Measurements from ENCODE around the gene PARD3. TPM values are rescaled to one million over a fixed set of nuclear protein-coding genes. Genes with fewer than 3 reads are reported as not detected.
"Not testable (repeated sequence)": the region's sequence is repeated elsewhere in the genome, so short reads cannot be mapped to it uniquely, and the experiment has no call there.

Gene PARD3
- total RNA-seq, 4 donors from 2014 or later: 115 to 226 (median 141) TPM

GRCh38 chr10:34397324-34397723 is 417.8 kb downstream of the PARD3 start:
- H3K4me3 ChIP-seq: no peak overlapping the region
- 15% methylated on average over 1 of the region's 1 CpG for WGBS
- peaks cover 4% of the 10 kb centered on the region for H3K36me3 ChIP-seq
- H3K27me3 ChIP-seq: no peaks in the 10 kb centered on the region
- H3K9me3 ChIP-seq: no peaks in the 10 kb centered on the region
- DNase-seq (ENCODE audit: low spot score in 2 of 2): no peak
- peaks cover 10% of the 10 kb centered on the region for H3K4me1 ChIP-seq
- H3K27ac ChIP-seq: peak overlapping the region; percentile 24
- TF ChIP-seq CTCF (IDR thresholded peaks at IDR 0.05): no peak
- TF ChIP-seq POLR2AphosphoS5 (IDR thresholded peaks at IDR 0.05): no peak
- no peak for TF ChIP-seq EP300 (IDR thresholded peaks at IDR 0.05)
- no peak for TF ChIP-seq POLR2A (IDR thresholded peaks at IDR 0.05)

GRCh38 chr10:34396663-34397062 is 418.4 kb downstream of the PARD3 start:
- H3K9me3 ChIP-seq: no peaks in the 10 kb centered on the region
- peaks cover 4% of the 10 kb centered on the region for H3K36me3 ChIP-seq
- H3K27ac ChIP-seq: peak overlapping the region; percentile 25
- no peaks in the 10 kb centered on the region for H3K27me3 ChIP-seq
- WGBS: 91% methylated on average over 2 of the region's 2 CpGs
- H3K4me3 ChIP-seq: no peak overlapping the region
- DNase-seq (ENCODE audit: low spot score in 2 of 2): no peak
- H3K4me1 ChIP-seq: peaks cover 10% of the 10 kb centered on the region
- no peak for TF ChIP-seq POLR2A (IDR thresholded peaks at IDR 0.05)
- no peak for TF ChIP-seq CTCF (IDR thresholded peaks at IDR 0.05)
- no peak for TF ChIP-seq POLR2AphosphoS5 (IDR thresholded peaks at IDR 0.05)
- no peak for TF ChIP-seq EP300 (IDR thresholded peaks at IDR 0.05)

GRCh38 chr10:34392641-34393170 is 422.4 kb downstream of the PARD3 start:
- H3K4me3 ChIP-seq: no peak overlapping the region
- TF ChIP-seq POLR2AphosphoS5 (IDR thresholded peaks at IDR 0.05) (no peak), POLR2A (IDR thresholded peaks at IDR 0.05) (no peak), EP300 (IDR thresholded peaks at IDR 0.05) (no peak), CTCF (IDR thresholded peaks at IDR 0.05) (no peak)
- no peaks in the 10 kb centered on the region for H3K9me3 ChIP-seq
- no peak for DNase-seq (ENCODE audit: low spot score in 2 of 2)
- no peak overlapping the region for H3K27ac ChIP-seq
- peaks cover 9% of the 10 kb centered on the region for H3K4me1 ChIP-seq
- peaks cover 4% of the 10 kb centered on the region for H3K36me3 ChIP-seq
- H3K27me3 ChIP-seq: no peaks in the 10 kb centered on the region

- H3K27ac ChIP-seq; H3K27me3 ChIP-seq; H3K36me3 ChIP-seq; DNase-seq (ENCODE audit: low spot score in 2 of 2); H3K9me3 ChIP-seq; H3K4me3 ChIP-seq; H3K4me1 ChIP-seq: not testable (repeated sequence)
- 91% methylated on average over 3 of the region's 3 CpGs for WGBS
These were observed 423.9 kb downstream of the PARD3 start for GRCh38 chr10:34391168-34391567.

- no peaks in the 10 kb centered on the region for H3K4me1 ChIP-seq
- DNase-seq (ENCODE audit: low spot score in 2 of 2): no peak
- H3K27me3 ChIP-seq: no peaks in the 10 kb centered on the region
- no peak overlapping the region for H3K27ac ChIP-seq
- no peaks in the 10 kb centered on the region for H3K36me3 ChIP-seq
- no peaks in the 10 kb centered on the region for H3K9me3 ChIP-seq
- no peak overlapping the region for H3K4me3 ChIP-seq
- TF ChIP-seq POLR2AphosphoS5 (IDR thresholded peaks at IDR 0.05) (no peak), EP300 (IDR thresholded peaks at IDR 0.05) (no peak), POLR2A (IDR thresholded peaks at IDR 0.05) (no peak), CTCF (IDR thresholded peaks at IDR 0.05) (no peak)
- 90% methylated on average over 3 of the region's 3 CpGs for WGBS
These were observed 425.3 kb downstream of the PARD3 start for GRCh38 chr10:34389801-34390200.

- no peak for DNase-seq (ENCODE audit: low spot score in 2 of 2)
- Histone ChIP-seq H3K27ac (no peak overlapping the region), H3K9me3 (no peaks in the 10 kb centered on the region), H3K4me1 (no peaks in the 10 kb centered on the region), H3K27me3 (no peaks in the 10 kb centered on the region), H3K4me3 (no peak overlapping the region), H3K36me3 (peaks cover 10% of the 10 kb centered on the region)
- no peak for TF ChIP-seq EP300 (IDR thresholded peaks at IDR 0.05)
- TF ChIP-seq CTCF (IDR thresholded peaks at IDR 0.05): no peak
- TF ChIP-seq POLR2AphosphoS5 (IDR thresholded peaks at IDR 0.05): no peak
- TF ChIP-seq POLR2A (IDR thresholded peaks at IDR 0.05): no peak
- WGBS: 89% methylated on average over 3 of the region's 3 CpGs
These were observed 428.2 kb downstream of the PARD3 start for GRCh38 chr10:34386921-34387320.
